ENCODE measurements around the gene PLA2G3.

The PLA2G3 gene

DNA sequence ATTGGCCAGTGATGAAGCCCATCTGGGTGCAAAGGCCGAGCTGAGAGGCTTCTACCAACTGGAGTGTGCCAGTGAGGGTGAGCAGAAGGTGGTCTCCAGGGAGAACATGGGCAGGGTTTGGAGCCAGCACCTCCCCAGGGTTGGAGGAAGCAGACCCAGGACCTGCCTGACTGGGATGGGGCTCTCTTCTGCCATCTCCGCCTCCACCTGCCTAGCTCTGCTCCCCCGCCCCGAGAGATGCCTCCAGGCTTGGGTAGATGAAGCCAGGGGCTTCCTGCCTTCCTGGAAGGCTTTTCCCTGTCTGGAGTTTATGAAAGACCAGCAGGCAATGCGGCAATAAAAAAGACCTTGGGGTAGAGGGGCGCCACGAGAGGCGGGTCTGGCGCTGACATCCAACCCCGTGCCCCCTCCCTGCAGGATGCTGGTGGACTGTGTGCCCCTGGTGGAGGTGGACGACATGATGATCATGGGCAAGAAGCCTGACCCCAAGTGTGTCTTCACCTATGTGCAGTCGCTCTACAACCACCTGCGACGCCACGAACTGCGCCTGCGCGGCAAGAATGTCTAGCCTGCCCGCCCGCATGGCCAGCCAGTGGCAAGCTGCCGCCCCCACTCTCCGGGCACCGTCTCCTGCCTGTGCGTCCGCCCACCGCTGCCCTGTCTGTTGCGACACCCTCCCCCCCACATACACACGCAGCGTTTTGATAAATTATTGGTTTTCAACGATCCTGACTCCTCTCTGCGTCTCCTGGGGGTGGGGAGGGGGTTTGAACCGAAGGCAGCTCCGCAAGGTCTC, 36.2 kb downstream of the PLA2G3 start:
- no peak for DNase-seq (ENCODE audit: low read depth)
- no peak overlapping the region for H3K4me3 ChIP-seq (ENCODE audit: low read depth, low read length)
- TF ChIP-seq, protein P1, sequence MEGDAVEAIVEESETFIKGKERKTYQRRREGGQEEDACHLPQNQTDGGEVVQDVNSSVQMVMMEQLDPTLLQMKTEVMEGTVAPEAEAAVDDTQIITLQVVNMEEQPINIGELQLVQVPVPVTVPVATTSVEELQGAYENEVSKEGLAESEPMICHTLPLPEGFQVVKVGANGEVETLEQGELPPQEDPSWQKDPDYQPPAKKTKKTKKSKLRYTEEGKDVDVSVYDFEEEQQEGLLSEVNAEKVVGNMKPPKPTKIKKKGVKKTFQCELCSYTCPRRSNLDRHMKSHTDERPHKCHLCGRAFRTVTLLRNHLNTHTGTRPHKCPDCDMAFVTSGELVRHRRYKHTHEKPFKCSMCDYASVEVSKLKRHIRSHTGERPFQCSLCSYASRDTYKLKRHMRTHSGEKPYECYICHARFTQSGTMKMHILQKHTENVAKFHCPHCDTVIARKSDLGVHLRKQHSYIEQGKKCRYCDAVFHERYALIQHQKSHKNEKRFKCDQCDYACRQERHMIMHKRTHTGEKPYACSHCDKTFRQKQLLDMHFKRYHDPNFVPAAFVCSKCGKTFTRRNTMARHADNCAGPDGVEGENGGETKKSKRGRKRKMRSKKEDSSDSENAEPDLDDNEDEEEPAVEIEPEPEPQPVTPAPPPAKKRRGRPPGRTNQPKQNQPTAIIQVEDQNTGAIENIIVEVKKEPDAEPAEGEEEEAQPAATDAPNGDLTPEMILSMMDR (IDR thresholded peaks at IDR 0.05; ENCODE audit: insufficient read depth, low read depth, low read length, missing control alignments): no peak

DNA sequence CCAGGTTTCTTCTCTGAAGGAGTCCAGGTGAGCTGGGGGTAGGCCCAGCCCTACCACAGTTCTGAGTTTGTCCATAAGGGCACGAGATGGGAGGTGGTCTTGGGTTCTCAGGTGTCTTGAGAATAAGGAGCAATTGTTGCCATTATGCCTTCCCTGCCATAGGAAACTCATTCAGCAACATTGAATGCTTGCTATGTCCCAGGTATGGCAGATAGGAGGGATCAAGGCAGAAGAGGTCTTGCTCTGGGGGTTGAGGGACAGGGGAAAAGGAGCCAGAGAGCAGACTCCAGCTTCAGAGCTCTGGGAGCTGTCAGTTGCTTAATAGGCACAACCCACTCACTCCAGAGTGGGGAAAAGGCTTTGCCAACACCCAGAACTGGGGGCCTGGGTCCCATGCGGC, 37.2 kb downstream of the PLA2G3 start:
- TF ChIP-seq, protein P1 (IDR thresholded peaks at IDR 0.05; ENCODE audit: insufficient read depth, low read depth, low read length, missing control alignments): no peak
- no peak overlapping the region for H3K4me3 ChIP-seq (ENCODE audit: low read depth, low read length)
- no peak for DNase-seq (ENCODE audit: low read depth)

GRCh38 chr22:31102441-31103081, 37.7 kb downstream of the PLA2G3 start:
- no peak overlapping the region for H3K4me3 ChIP-seq (ENCODE audit: low read depth, low read length)
- no peak for DNase-seq (ENCODE audit: low read depth)
- TF ChIP-seq, protein P1 (IDR thresholded peaks at IDR 0.05; ENCODE audit: insufficient read depth, low read depth, low read length, missing control alignments): no peak

- H3K4me3 ChIP-seq (ENCODE audit: low read depth, low read length): no peak overlapping the region
- no peak for DNase-seq (ENCODE audit: low read depth)
- TF ChIP-seq, protein P1 (IDR thresholded peaks at IDR 0.05; ENCODE audit: insufficient read depth, low read depth, low read length, missing control alignments): no peak
Measured at GRCh38 chr22:31100762-31101525, 39.4 kb downstream of the PLA2G3 start.

- DNase-seq (ENCODE audit: low read depth): no peak
- H3K4me3 ChIP-seq (ENCODE audit: low read depth, low read length): no peak overlapping the region
- TF ChIP-seq, protein P1 (IDR thresholded peaks at IDR 0.05; ENCODE audit: insufficient read depth, low read depth, low read length, missing control alignments): no peak
Measured at GRCh38 chr22:31099841-31100761, 40.2 kb downstream of the PLA2G3 start.

GRCh38 chr22:31099386-31099785, 40.9 kb downstream of the PLA2G3 start:
- TF ChIP-seq, protein P1 (IDR thresholded peaks at IDR 0.05; ENCODE audit: insufficient read depth, low read depth, low read length, missing control alignments): no peak
- no peak overlapping the region for H3K4me3 ChIP-seq (ENCODE audit: low read depth, low read length)
- no peak for DNase-seq (ENCODE audit: low read depth)
